SK-N-SH treated with all-trans-retinoic acid at 6 μM for 48 hours (cell line): Measurements from ENCODE around the gene CCDC174.

Experiments
- BACH2 ChIP-seq: fragments of 250-450 bp; sonication (Bioruptor Pico); IDR thresholded peaks from 2 replicates; pipeline ENCODE4 v1.9.0; 2021; ENCODE audit warnings: mild to moderate bottlenecking, borderline replicate concordance
- RARB ChIP-seq: fragments of 250-450 bp; sonication (Bioruptor Pico); IDR thresholded peaks from 2 replicates; pipeline ENCODE4 v1.8.0; 2021; ENCODE audit warnings: mild to moderate bottlenecking, moderate library complexity
- TF ChIP-seq, protein P1 (sequence below): fragments of 250-450 bp; sonication (Bioruptor Pico); IDR thresholded peaks from 2 replicates; pipeline ENCODE4 v1.5.1; 2020; ENCODE audit warnings: low read depth, mild to moderate bottlenecking, moderate library complexity

DNA sequence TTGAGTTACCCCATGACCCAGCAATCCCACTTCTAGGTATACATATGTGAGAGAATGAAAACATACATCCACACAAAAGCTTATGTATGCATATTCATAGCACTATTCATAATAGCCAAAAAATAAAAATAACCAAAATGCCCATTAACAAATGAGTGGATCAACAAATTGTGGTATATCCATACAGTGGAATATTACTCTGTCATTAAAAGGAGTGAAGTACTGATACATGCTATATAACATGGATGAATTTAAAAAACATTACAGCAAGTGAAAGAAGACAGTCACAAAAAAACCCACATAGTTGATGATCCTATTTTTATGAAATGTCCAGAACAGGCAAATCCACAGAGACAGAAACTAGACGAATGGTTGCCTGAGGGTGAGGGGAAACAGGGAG is 28.6 kb downstream of the CCDC174 start:
- TF ChIP-seq, protein P1, sequence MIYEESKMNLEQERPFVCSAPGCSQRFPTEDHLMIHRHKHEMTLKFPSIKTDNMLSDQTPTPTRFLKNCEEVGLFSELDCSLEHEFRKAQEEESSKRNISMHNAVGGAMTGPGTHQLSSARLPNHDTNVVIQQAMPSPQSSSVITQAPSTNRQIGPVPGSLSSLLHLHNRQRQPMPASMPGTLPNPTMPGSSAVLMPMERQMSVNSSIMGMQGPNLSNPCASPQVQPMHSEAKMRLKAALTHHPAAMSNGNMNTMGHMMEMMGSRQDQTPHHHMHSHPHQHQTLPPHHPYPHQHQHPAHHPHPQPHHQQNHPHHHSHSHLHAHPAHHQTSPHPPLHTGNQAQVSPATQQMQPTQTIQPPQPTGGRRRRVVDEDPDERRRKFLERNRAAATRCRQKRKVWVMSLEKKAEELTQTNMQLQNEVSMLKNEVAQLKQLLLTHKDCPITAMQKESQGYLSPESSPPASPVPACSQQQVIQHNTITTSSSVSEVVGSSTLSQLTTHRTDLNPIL (CRISPR knock-in tag), result no peak
- TF ChIP-seq BACH2 (CRISPR knock-in tag), result no peak
- no peak for TF ChIP-seq RARB (CRISPR knock-in tag)
